ENCODE results near the gene IQGAP3.

- TF ChIP-seq, protein P1, sequence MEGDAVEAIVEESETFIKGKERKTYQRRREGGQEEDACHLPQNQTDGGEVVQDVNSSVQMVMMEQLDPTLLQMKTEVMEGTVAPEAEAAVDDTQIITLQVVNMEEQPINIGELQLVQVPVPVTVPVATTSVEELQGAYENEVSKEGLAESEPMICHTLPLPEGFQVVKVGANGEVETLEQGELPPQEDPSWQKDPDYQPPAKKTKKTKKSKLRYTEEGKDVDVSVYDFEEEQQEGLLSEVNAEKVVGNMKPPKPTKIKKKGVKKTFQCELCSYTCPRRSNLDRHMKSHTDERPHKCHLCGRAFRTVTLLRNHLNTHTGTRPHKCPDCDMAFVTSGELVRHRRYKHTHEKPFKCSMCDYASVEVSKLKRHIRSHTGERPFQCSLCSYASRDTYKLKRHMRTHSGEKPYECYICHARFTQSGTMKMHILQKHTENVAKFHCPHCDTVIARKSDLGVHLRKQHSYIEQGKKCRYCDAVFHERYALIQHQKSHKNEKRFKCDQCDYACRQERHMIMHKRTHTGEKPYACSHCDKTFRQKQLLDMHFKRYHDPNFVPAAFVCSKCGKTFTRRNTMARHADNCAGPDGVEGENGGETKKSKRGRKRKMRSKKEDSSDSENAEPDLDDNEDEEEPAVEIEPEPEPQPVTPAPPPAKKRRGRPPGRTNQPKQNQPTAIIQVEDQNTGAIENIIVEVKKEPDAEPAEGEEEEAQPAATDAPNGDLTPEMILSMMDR (IDR thresholded peaks at IDR 0.05): no peak
- TF ChIP-seq POLR2A (IDR thresholded peaks at IDR 0.05): no peak
Measured at GRCh38 chr1:156551066-156551643, 21.2 kb downstream of the IQGAP3 start.
